K562 (cell line): ENCODE results near the gene RNF144A. TPM values are rescaled to one million over a fixed set of nuclear protein-coding genes. Genes with fewer than 3 reads are reported as not detected.

Experiments used
- FOSL1 ChIP-seq: fragments of 200-800 bp; sonication (Bioruptor generic); conservative IDR thresholded peaks from 2 replicates; pipeline ENCODE4 v1.6.1; 2016; ENCODE audit warnings: missing genetic modification characterization, missing compliant biosample characterization
- KLF13 ChIP-seq: fragments of 450-650 bp; IDR thresholded peaks from 2 replicates; pipeline ENCODE4 v1.6.1; 2016; ENCODE audit warnings: missing genetic modification characterization, low read depth, mild to moderate bottlenecking, missing compliant biosample characterization, moderate library complexity, borderline replicate concordance
- MNT ChIP-seq, 2 experiments: fragments of 450-650 bp; conservative IDR thresholded peaks; 2 replicates each; pipeline ENCODE4 v1.6.1; 2017; ENCODE audit warnings: mild to moderate bottlenecking in 2 of 2, moderate library complexity in 2 of 2
- TBP ChIP-seq: optimal IDR thresholded peaks from 2 replicates; pipeline ENCODE3; 2011; ENCODE audit warnings: low read depth, low read length, improper control_type of control experiment
- TCF3 ChIP-seq: sonication (generic); formaldehyde crosslinking; IDR thresholded peaks from 2 replicates; pipeline ENCODE4 v1.4.0; 2020; ENCODE audit warnings: mild to moderate bottlenecking, missing genetic modification reagents
- THAP7 ChIP-seq: fragments of 250-450 bp; sonication (Bioruptor Pico); IDR thresholded peaks from 2 replicates; pipeline ENCODE4 v1.5.0; 2021
- ZNF146 ChIP-seq: IDR thresholded peaks from one replicate; pipeline ENCODE4 v1.6.1; 2018; ENCODE audit warnings: missing compliant biosample characterization; ENCODE audit not compliant: unreplicated experiment
- ZNF316 ChIP-seq: fragments of 450-650 bp; IDR thresholded peaks from 2 replicates; pipeline ENCODE4 v1.6.1; 2016
- polyA plus RNA-seq, 8 experiments: library from polyadenylated mRNA; depleted of rRNA in 4 of 8; stranded (reverse) in 5 of 8; unstranded in 3 of 8; fragments of >200 nt; fragmentation: Nextera tagmentation in 2 of 8; fragmentation: Illumina TruSeq in 1 of 8; extraction: Ambion mirVana in 2 of 8; extraction: Trizol in 1 of 8; gene quantifications; 2 replicates each; pipeline versions ENCODE4 v1.2.1 to v1.2.3, GENCODE V29; 2011 to 2014; ENCODE audit warnings: inconsistent platforms in 1 of 8, missing spikeins in 1 of 8
- total RNA-seq, 7 experiments: library from RNA; depleted of rRNA in 6 of 7; stranded (reverse); fragments of >200 nt in 6 of 7; fragmentation: Illumina TruSeq in 2 of 7; extraction: Trizol in 2 of 7; gene quantifications; 2 replicates each; pipeline versions ENCODE4 v1.2.1 to v1.2.3, GENCODE V29; 2011 to 2021; ENCODE audit warnings: low replicate concordance in 1 of 7
- TF ChIP-seq, protein P1 (sequence below): sonication (generic); formaldehyde crosslinking; IDR thresholded peaks from 2 replicates; pipeline ENCODE4 v1.8.0; 2022; ENCODE audit warnings: missing genetic modification reagents, mild to moderate bottlenecking, moderate library complexity, borderline replicate concordance
- TF ChIP-seq, protein P2 (sequence below), 2 experiments: fragments of 450-650 bp in 1 of 2; sonication (generic) in 1 of 2; formaldehyde crosslinking in 1 of 2; IDR thresholded peaks; 2 replicates each; pipeline versions ENCODE4 v1.7.1 to v1.9.0; 2016 to 2022; ENCODE audit warnings: inconsistent platforms in 1 of 2, mild to moderate bottlenecking in 1 of 2, missing genetic modification reagents in 1 of 2
- TF ChIP-seq, protein P3 (sequence below), 2 experiments: fragments of 450-650 bp in 1 of 2; sonication (generic) in 1 of 2; formaldehyde crosslinking in 1 of 2; IDR thresholded peaks in 1 of 2; conservative IDR thresholded peaks in 1 of 2; 2 replicates each; pipeline versions ENCODE4 v1.6.1 to v1.8.1; 2016 to 2023; ENCODE audit warnings: mild to moderate bottlenecking in 2 of 2, moderate library complexity in 2 of 2, inconsistent platforms in 1 of 2, missing genetic modification reagents in 1 of 2

RNF144A gene
- total and polyA plus RNA-seq, 9 of the 15 experiments (the other 6 are each of a cell fraction or from before 2014, with no cell fraction given): 0.96 to 11.3 (median 6.2) TPM

GRCh38 chr2:6877402-6878304, 39.6 kb upstream of the RNF144A start, which contains the start of gene RSAD2 (continued):
- TF ChIP-seq MNT (conservative IDR thresholded peaks at IDR 0.05) (0 out of 4 replicates have a peak, but pooled peaks of 1 of the 2 experiments have one; percentile 19), ZNF316 (no peak), TCF3 (CRISPR knock-in tag) (no peak), ZNF146 (CRISPR knock-in tag) (no peak), FOSL1 (tag) (no peak), KLF13 (tag) (no peak), TBP (no peak), THAP7 (CRISPR knock-in tag) (no peak)
- TF ChIP-seq, protein P1, sequence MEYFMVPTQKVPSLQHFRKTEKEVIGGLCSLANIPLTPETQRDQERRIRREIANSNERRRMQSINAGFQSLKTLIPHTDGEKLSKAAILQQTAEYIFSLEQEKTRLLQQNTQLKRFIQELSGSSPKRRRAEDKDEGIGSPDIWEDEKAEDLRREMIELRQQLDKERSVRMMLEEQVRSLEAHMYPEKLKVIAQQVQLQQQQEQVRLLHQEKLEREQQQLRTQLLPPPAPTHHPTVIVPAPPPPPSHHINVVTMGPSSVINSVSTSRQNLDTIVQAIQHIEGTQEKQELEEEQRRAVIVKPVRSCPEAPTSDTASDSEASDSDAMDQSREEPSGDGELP: peak; percentile 63; the same call in 1 of the 2 replicates
- TF ChIP-seq, protein P2, sequence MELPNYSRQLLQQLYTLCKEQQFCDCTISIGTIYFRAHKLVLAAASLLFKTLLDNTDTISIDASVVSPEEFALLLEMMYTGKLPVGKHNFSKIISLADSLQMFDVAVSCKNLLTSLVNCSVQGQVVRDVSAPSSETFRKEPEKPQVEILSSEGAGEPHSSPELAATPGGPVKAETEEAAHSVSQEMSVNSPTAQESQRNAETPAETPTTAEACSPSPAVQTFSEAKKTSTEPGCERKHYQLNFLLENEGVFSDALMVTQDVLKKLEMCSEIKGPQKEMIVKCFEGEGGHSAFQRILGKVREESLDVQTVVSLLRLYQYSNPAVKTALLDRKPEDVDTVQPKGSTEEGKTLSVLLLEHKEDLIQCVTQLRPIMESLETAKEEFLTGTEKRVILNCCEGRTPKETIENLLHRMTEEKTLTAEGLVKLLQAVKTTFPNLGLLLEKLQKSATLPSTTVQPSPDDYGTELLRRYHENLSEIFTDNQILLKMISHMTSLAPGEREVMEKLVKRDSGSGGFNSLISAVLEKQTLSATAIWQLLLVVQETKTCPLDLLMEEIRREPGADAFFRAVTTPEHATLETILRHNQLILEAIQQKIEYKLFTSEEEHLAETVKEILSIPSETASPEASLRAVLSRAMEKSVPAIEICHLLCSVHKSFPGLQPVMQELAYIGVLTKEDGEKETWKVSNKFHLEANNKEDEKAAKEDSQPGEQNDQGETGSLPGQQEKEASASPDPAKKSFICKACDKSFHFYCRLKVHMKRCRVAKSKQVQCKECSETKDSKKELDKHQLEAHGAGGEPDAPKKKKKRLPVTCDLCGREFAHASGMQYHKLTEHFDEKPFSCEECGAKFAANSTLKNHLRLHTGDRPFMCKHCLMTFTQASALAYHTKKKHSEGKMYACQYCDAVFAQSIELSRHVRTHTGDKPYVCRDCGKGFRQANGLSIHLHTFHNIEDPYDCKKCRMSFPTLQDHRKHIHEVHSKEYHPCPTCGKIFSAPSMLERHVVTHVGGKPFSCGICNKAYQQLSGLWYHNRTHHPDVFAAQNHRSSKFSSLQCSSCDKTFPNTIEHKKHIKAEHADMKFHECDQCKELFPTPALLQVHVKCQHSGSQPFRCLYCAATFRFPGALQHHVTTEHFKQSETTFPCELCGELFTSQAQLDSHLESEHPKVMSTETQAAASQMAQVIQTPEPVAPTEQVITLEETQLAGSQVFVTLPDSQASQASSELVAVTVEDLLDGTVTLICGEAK (IDR thresholded peaks at IDR 0.05): 0 out of 2 replicates have a peak, but pooled peaks have one; percentile 32
- TF ChIP-seq, protein P2 (CRISPR knock-in tag; IDR thresholded peaks at IDR 0.05): no peak
- TF ChIP-seq, protein P3, sequence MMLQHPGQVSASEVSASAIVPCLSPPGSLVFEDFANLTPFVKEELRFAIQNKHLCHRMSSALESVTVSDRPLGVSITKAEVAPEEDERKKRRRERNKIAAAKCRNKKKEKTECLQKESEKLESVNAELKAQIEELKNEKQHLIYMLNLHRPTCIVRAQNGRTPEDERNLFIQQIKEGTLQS (IDR thresholded peaks at IDR 0.05): no peak
- TF ChIP-seq, protein P3 (CRISPR knock-in tag; conservative IDR thresholded peaks at IDR 0.05): no peak
